ENCODE results near the gene ZBTB46.
"Not testable (repeated sequence)": the region's sequence is repeated elsewhere in the genome, so short reads cannot be mapped to it uniquely, and the experiment has no call there.

ZBTB46 gene

GRCh38 chr20:63830841-63831588 lies at the start of gene ZBTB46:
Gene ZBTB46 (minus strand): TSS chr20:63831264. CDS start chr20:63790757, 40,507 bp downstream.
- DNase-seq (ENCODE audit: low read depth in 1 of 2, low spot score in 1 of 2): no peak

GRCh38 chr20:63878899-63879663 lies 48.0 kb upstream of the ZBTB46 start:
- DNase-seq (ENCODE audit: low read depth in 1 of 2, low spot score in 1 of 2): no peak

GRCh38 chr20:63877755-63878470 lies 46.8 kb upstream of the ZBTB46 start:
- DNase-seq (ENCODE audit: low read depth in 1 of 2, low spot score in 1 of 2): no peak

GRCh38 chr20:63876489-63877036 lies 45.5 kb upstream of the ZBTB46 start:
- DNase-seq (ENCODE audit: low read depth in 1 of 2, low spot score in 1 of 2): no peak

GRCh38 chr20:63874241-63874640 lies 43.2 kb upstream of the ZBTB46 start:
- DNase-seq (ENCODE audit: low read depth in 1 of 2, low spot score in 1 of 2): not testable (repeated sequence)

GRCh38 chr20:63873477-63873971 lies 42.5 kb upstream of the ZBTB46 start:
- DNase-seq (ENCODE audit: low read depth in 1 of 2, low spot score in 1 of 2): peak in 1 of 2 donors; percentile 52

- no peak for DNase-seq (ENCODE audit: low read depth in 1 of 2, low spot score in 1 of 2)
Measured at GRCh38 chr20:63868264-63868663, 37.2 kb upstream of the ZBTB46 start.

GRCh38 chr20:63867042-63867441 lies 36.0 kb upstream of the ZBTB46 start:
- DNase-seq (ENCODE audit: low read depth in 1 of 2, low spot score in 1 of 2): not testable (repeated sequence)

GRCh38 chr20:63864978-63865640 lies 34.0 kb upstream of the ZBTB46 start, which contains the start of gene TPD52L2:
Gene TPD52L2 (plus strand): TSS chr20:63865270. CDS start chr20:63865366, 96 bp downstream.
- DNase-seq (ENCODE audit: low read depth in 1 of 2, low spot score in 1 of 2): peak; percentile 90 to 98

GRCh38 chr20:63864545-63864977 lies 33.5 kb upstream of the ZBTB46 start:
- no peak for DNase-seq (ENCODE audit: low read depth in 1 of 2, low spot score in 1 of 2)

- DNase-seq (ENCODE audit: low read depth in 1 of 2, low spot score in 1 of 2): peak; percentile 51 to 73
Measured at GRCh38 chr20:63863798-63864544, 32.9 kb upstream of the ZBTB46 start.

GRCh38 chr20:63863021-63863797 lies 32.1 kb upstream of the ZBTB46 start:
- DNase-seq (ENCODE audit: low read depth in 1 of 2, low spot score in 1 of 2): no peak

- no peak for DNase-seq (ENCODE audit: low read depth in 1 of 2, low spot score in 1 of 2)
Measured at GRCh38 chr20:63861981-63862901, 31.2 kb upstream of the ZBTB46 start.

GRCh38 chr20:63861365-63861934 lies 30.4 kb upstream of the ZBTB46 start, which contains the start of gene ABHD16B:
Gene ABHD16B (plus strand): TSS chr20:63861498. CDS start chr20:63861541, 43 bp downstream.
- DNase-seq (ENCODE audit: low read depth in 1 of 2, low spot score in 1 of 2): no peak

- no peak for DNase-seq (ENCODE audit: low read depth in 1 of 2, low spot score in 1 of 2)
Measured at GRCh38 chr20:63860325-63861051, 29.4 kb upstream of the ZBTB46 start.

- DNase-seq (ENCODE audit: low read depth in 1 of 2, low spot score in 1 of 2): no peak
Measured at GRCh38 chr20:63859166-63859699, 28.2 kb upstream of the ZBTB46 start.
